ENCODE data around the gene EPAS1. TPM values are rescaled to one million over a fixed set of nuclear protein-coding genes. Genes with fewer than 3 reads are reported as not detected.

The EPAS1 gene
- total RNA-seq, 1 experiment from 2014 or later: 55.9 TPM

- intact Hi-C loops (cut with micrococcal nuclease): no loop called here
- BruUV-seq (replicated peaks): no TSS peak
These were observed 56.3 kb downstream of the EPAS1 start for GRCh38 chr2:46353509-46353908.

GRCh38 chr2:46355756-46356155, 58.5 kb downstream of the EPAS1 start:
- H3K4me2 ChIP-seq (ENCODE audit: low read length): no peak overlapping the region
- POLR2A ChIA-PET: no interaction called here
- ATAC-seq (no peak), DNase-seq (ENCODE audit: low read depth, low spot score) (no peak)
- no peaks in the 10 kb centered on the region for H3K27me3 ChIP-seq (ENCODE audit: insufficient read depth, low read length)
- no peaks in the 10 kb centered on the region for H3K79me2 ChIP-seq (ENCODE audit: insufficient read depth, low read length)
- no peaks in the 10 kb centered on the region for H3K9me3 ChIP-seq (ENCODE audit: control insufficient read depth in 1 of 2, insufficient read depth in 1 of 2, low read depth in 1 of 2, low read length in 2 of 2)
- no peak for TF ChIP-seq SRF (IDR thresholded peaks at IDR 0.05; ENCODE audit: low read depth)
- TF ChIP-seq SP1 (IDR thresholded peaks at IDR 0.05; ENCODE audit: low read depth): no peak
- no peak for TF ChIP-seq CEBPB (IDR thresholded peaks at IDR 0.05; ENCODE audit: low read depth)
- no peak for TF ChIP-seq ZFX (IDR thresholded peaks at IDR 0.05)
- no peak overlapping the region for H2AFZ ChIP-seq (ENCODE audit: low read depth, low read length, poor library complexity, severe bottlenecking)
- H3K4me1 ChIP-seq (ENCODE audit: control insufficient read depth in 1 of 2, insufficient read depth in 2 of 2, low read length in 2 of 2): no peaks in the 10 kb centered on the region
- RAD21 ChIA-PET (ENCODE audit: low non-redundant PET in 1 of 2, low total read pairs in 2 of 2, uncharacterized antibody in 2 of 2, unreplicated experiment in 2 of 2): no interaction called here
- H3K4me3 ChIP-seq (replicated peaks in 1 of 2; ENCODE audit: low read depth in 1 of 2, low read length in 2 of 2): no peak overlapping the region
- H4K20me1 ChIP-seq (ENCODE audit: insufficient read depth): no peaks in the 10 kb centered on the region
- CTCF ChIA-PET: interaction anchor here (0.6 to 1.4 kb wide), 2 partner anchors 114 to 293 kb away, joined by 3 read pairs; no protein-coding TSS in a partner anchor
- no TSS peak for BruUV-seq (replicated peaks)
- no peak overlapping the region for H3K9ac ChIP-seq (ENCODE audit: low read length)
- peaks cover 2 to 6% of the 10 kb centered on the region in 2 experiments; a peak in 1 of 4 replicates for H3K36me3 ChIP-seq (ENCODE audit: control insufficient read depth in 1 of 2, insufficient read depth in 2 of 2, low read length in 2 of 2)
- intact Hi-C loops (cut with micrococcal nuclease): no loop called here
- no peaks in the 10 kb centered on the region for H3K9me2 ChIP-seq (ENCODE audit: insufficient read depth)
- H3K27ac ChIP-seq (ENCODE audit: low read depth, low read length): no peak overlapping the region

More at GRCh38 chr2:46353509-46353908, 56.3 kb downstream of the EPAS1 start:
- Histone ChIP-seq H3K4me3 (replicated peaks in 1 of 2; ENCODE audit: low read depth in 1 of 2, low read length in 2 of 2) (no peak overlapping the region), H3K4me1 (ENCODE audit: control insufficient read depth in 1 of 2, insufficient read depth in 2 of 2, low read length in 2 of 2) (no peaks in the 10 kb centered on the region), H3K9me2 (ENCODE audit: insufficient read depth) (no peaks in the 10 kb centered on the region), H3K27me3 (ENCODE audit: insufficient read depth, low read length) (no peaks in the 10 kb centered on the region), H3K79me2 (ENCODE audit: insufficient read depth, low read length) (no peaks in the 10 kb centered on the region), H3K4me2 (ENCODE audit: low read length) (no peak overlapping the region), H3K36me3 (ENCODE audit: control insufficient read depth in 1 of 2, insufficient read depth in 2 of 2, low read length in 2 of 2) (peaks cover 2 to 6% of the 10 kb centered on the region in 2 experiments; a peak in 1 of 4 replicates), H3K9me3 (ENCODE audit: control insufficient read depth in 1 of 2, insufficient read depth in 1 of 2, low read depth in 1 of 2, low read length in 2 of 2) (no peaks in the 10 kb centered on the region), H3K27ac (ENCODE audit: low read depth, low read length) (no peak overlapping the region), H4K20me1 (ENCODE audit: insufficient read depth) (no peaks in the 10 kb centered on the region), H3K9ac (ENCODE audit: low read length) (no peak overlapping the region), H2AFZ (ENCODE audit: low read depth, low read length, poor library complexity, severe bottlenecking) (no peak overlapping the region)
- ATAC-seq (no peak), DNase-seq (ENCODE audit: low read depth, low spot score) (no peak)
- ChIA-PET RAD21 (ENCODE audit: low non-redundant PET in 1 of 2, low total read pairs in 2 of 2, uncharacterized antibody in 2 of 2, unreplicated experiment in 2 of 2) (no interaction called here), CTCF (no interaction called here), POLR2A (no interaction called here)
- TF ChIP-seq POLR2AphosphoS5 (IDR thresholded peaks at IDR 0.05; ENCODE audit: low read depth, low read length) (no peak), CEBPB (IDR thresholded peaks at IDR 0.05; ENCODE audit: low read depth) (peak; percentile 37), ATF3 (IDR thresholded peaks at IDR 0.05) (peak; percentile 47; the same call in 1 of the 2 replicates), FOSL1 (IDR thresholded peaks at IDR 0.05; ENCODE audit: low read depth) (no peak), EZH2 (IDR thresholded peaks at IDR 0.05) (no peak)

Data from HCT116 (cell line).